H9 (cell line): ENCODE data around the gene ATP13A2. TPM values are rescaled to one million over a fixed set of nuclear protein-coding genes. Genes with fewer than 3 reads are reported as not detected.

ENCODE experiments used
- DNase-seq: peaks from one replicate; pipeline ENCODE4 v3.0.0-alpha.2; 2017
- H2AFZ ChIP-seq: one replicate; pipeline ENCODE4 v1.6.1; 2013; ENCODE audit warnings: mild to moderate bottlenecking, low read length, control low read depth, moderate library complexity
- H2AK5ac ChIP-seq: 2 replicates; pipeline ENCODE4 v1.6.1; 2013; ENCODE audit warnings: low read length, control low read depth, mixed read lengths; ENCODE audit not compliant: insufficient read length
- H2BK120ac ChIP-seq: one replicate; pipeline ENCODE4 v1.6.1; 2013; ENCODE audit warnings: low read depth, mild to moderate bottlenecking, low read length, control low read depth, inconsistent platforms; ENCODE audit not compliant: poor library complexity, severe bottlenecking
- H2BK12ac ChIP-seq: 2 replicates; pipeline ENCODE4 v1.6.1; 2013; ENCODE audit warnings: low read length, control low read depth, mixed read lengths, low read depth; ENCODE audit not compliant: insufficient read length
- H2BK15ac ChIP-seq: 2 replicates; pipeline ENCODE4 v1.6.1; 2013; ENCODE audit warnings: low read depth, low read length, control low read depth
- H2BK20ac ChIP-seq: one replicate; pipeline ENCODE4 v1.6.1; 2013; ENCODE audit warnings: low read depth, mild to moderate bottlenecking, low read length, control low read depth, inconsistent platforms; ENCODE audit not compliant: poor library complexity, severe bottlenecking
- H2BK5ac ChIP-seq: 2 replicates; pipeline ENCODE4 v1.6.1; 2013; ENCODE audit warnings: low read length, control low read depth, mixed read lengths; ENCODE audit not compliant: insufficient read length
- H3K14ac ChIP-seq: 2 replicates; pipeline ENCODE4 v1.6.1; 2013; ENCODE audit warnings: low read length, control low read depth; ENCODE audit not compliant: insufficient read depth
- H3K18ac ChIP-seq: 2 replicates; pipeline ENCODE4 v1.6.1; 2013; ENCODE audit warnings: low read depth, mild to moderate bottlenecking, mixed read lengths, low read length, control low read depth; ENCODE audit not compliant: insufficient read length
- H3K23ac ChIP-seq: 2 replicates; pipeline ENCODE4 v1.6.1; 2013; ENCODE audit warnings: low read length, control low read depth, mixed read lengths, low read depth; ENCODE audit not compliant: insufficient read length
- H3K23me2 ChIP-seq: 2 replicates; pipeline ENCODE4 v1.6.1; 2013; ENCODE audit warnings: low read depth, mild to moderate bottlenecking, mixed read lengths, low read length, control low read depth; ENCODE audit not compliant: insufficient read length, poor library complexity, severe bottlenecking
- H3K27ac ChIP-seq: 2 replicates; pipeline ENCODE4 v1.5.1; 2013; ENCODE audit warnings: low read length, control low read depth, mixed read lengths, low read depth; ENCODE audit not compliant: insufficient read length
- H3K27me3 ChIP-seq: 2 replicates; pipeline ENCODE4 v1.6.1; 2013; ENCODE audit warnings: low read length, control low read depth, inconsistent platforms; ENCODE audit not compliant: insufficient read depth
- H3K4ac ChIP-seq: 2 replicates; pipeline ENCODE4 v1.6.1; 2013; ENCODE audit warnings: low read depth, mild to moderate bottlenecking, control low read depth, inconsistent platforms, low read length, moderate library complexity
- H3K4me1 ChIP-seq: 2 replicates; pipeline ENCODE4 v1.6.1; 2013; ENCODE audit warnings: low read length, control low read depth, inconsistent platforms; ENCODE audit not compliant: insufficient read depth
- H3K4me2 ChIP-seq: 2 replicates; pipeline ENCODE4 v1.6.1; 2013; ENCODE audit warnings: low read length, control low read depth, mixed read lengths; ENCODE audit not compliant: insufficient read length, insufficient read depth
- H3K56ac ChIP-seq: 2 replicates; pipeline ENCODE4 v1.6.1; 2013; ENCODE audit warnings: low read depth, mild to moderate bottlenecking, mixed read lengths, low read length, control low read depth; ENCODE audit not compliant: insufficient read length
- H3K79me1 ChIP-seq: 2 replicates; pipeline ENCODE4 v1.6.1; 2013; ENCODE audit warnings: low read depth, mild to moderate bottlenecking, moderate library complexity, low read length, control low read depth, inconsistent platforms; ENCODE audit not compliant: insufficient read depth, poor library complexity, severe bottlenecking
- H3K79me2 ChIP-seq: 2 replicates; pipeline ENCODE4 v1.6.1; 2013; ENCODE audit warnings: low read length, control low read depth, inconsistent platforms; ENCODE audit not compliant: insufficient read depth
- H3K9ac ChIP-seq: 2 replicates; pipeline ENCODE4 v1.6.1; 2013; ENCODE audit warnings: low read length, control low read depth, mixed read lengths; ENCODE audit not compliant: insufficient read length; ENCODE audit errors: extremely low read depth
- H3K9me3 ChIP-seq: one replicate; pipeline ENCODE4 v1.6.1; 2013; ENCODE audit warnings: low read depth, low read length, inconsistent platforms; ENCODE audit not compliant: control insufficient read depth
- H3T11ph ChIP-seq: one replicate; pipeline ENCODE4 v1.6.1; 2013; ENCODE audit warnings: mild to moderate bottlenecking, low read length, control low read depth, inconsistent platforms
- H4K20me1 ChIP-seq: one replicate; pipeline ENCODE4 v1.6.1; 2013; ENCODE audit not compliant: control insufficient read depth, insufficient read length, insufficient read depth
- H4K5ac ChIP-seq: 2 replicates; pipeline ENCODE4 v1.6.1; 2013; ENCODE audit warnings: low read depth, mild to moderate bottlenecking, mixed read lengths, low read length, control low read depth; ENCODE audit not compliant: insufficient read length
- H4K8ac ChIP-seq: replicated peaks from 2 replicates; pipeline ENCODE4 v1.6.1; 2013; ENCODE audit warnings: low read length, control low read depth, mixed read lengths, low read depth; ENCODE audit not compliant: insufficient read length
- H4K91ac ChIP-seq: 2 replicates; pipeline ENCODE4 v1.6.1; 2013; ENCODE audit warnings: low read depth, mild to moderate bottlenecking, moderate library complexity, mixed read lengths, low read length, control low read depth; ENCODE audit not compliant: insufficient read length
- H3K27ac Mint-ChIP-seq, 3 experiments: 2 replicates in 2 of 3; 3 replicates in 1 of 3; pipeline ENCODE4 v1.8.0; 2020 to 2021; ENCODE audit warnings: mixed read lengths in 3 of 3, mild to moderate bottlenecking in 1 of 3, moderate library complexity in 1 of 3
- H3K27me3 Mint-ChIP-seq: 2 replicates; pipeline ENCODE4 v1.8.0; 2021; ENCODE audit warnings: low read depth, mild to moderate bottlenecking, moderate library complexity, mixed read lengths
- H3K36me3 Mint-ChIP-seq, 3 experiments: 2 replicates in 2 of 3; 3 replicates in 1 of 3; pipeline ENCODE4 v1.8.0; 2020 to 2021; ENCODE audit warnings: low read depth in 3 of 3, mixed read lengths in 3 of 3; ENCODE audit not compliant: insufficient read depth in 1 of 3
- H3K4me1 Mint-ChIP-seq, 2 experiments: 2 replicates each; pipeline ENCODE4 v1.8.0; 2020; ENCODE audit warnings: mixed read lengths in 2 of 2
- H3K4me3 Mint-ChIP-seq, 2 experiments: 2 replicates in 1 of 2; 3 replicates in 1 of 2; pipeline ENCODE4 v1.8.0; 2020 to 2021; ENCODE audit warnings: mild to moderate bottlenecking in 2 of 2, mixed read lengths in 2 of 2, moderate library complexity in 1 of 2
- H3K9me3 Mint-ChIP-seq, 2 experiments: 2 replicates in 1 of 2; 3 replicates in 1 of 2; pipeline ENCODE4 v1.8.0; 2020; ENCODE audit warnings: mild to moderate bottlenecking in 2 of 2, mixed read lengths in 2 of 2, moderate library complexity in 1 of 2
- WGBS: extraction: QIAGEN DNeasy Blood & Tissue Kit; methylation state at CpG from one replicate; pipeline ENCODE4 v1.1.7; 2013; ENCODE audit warnings: missing lambda C conversion rate, low lambda C conversion rate, mixed read lengths; ENCODE audit not compliant: insufficient read length; ENCODE audit errors: extremely low coverage; 5-methylcytosine and 5-hydroxymethylcytosine counted together
- total RNA-seq: library from RNA; stranded (reverse); gene quantifications from 2 replicates; pipeline ENCODE4 v1.2.1, GENCODE V29; 2021
- TF ChIP-seq, protein P1 (sequence below): fragments of 200-600 bp; sonication (generic); conservative IDR thresholded peaks from 3 replicates; pipeline ENCODE4 v1.8.0; 2021; ENCODE audit warnings: antibody characterized with exemption, mild to moderate bottlenecking

ATP13A2 gene
- total RNA-seq, 1 experiment from 2014 or later = 53.6 TPM

DNA sequence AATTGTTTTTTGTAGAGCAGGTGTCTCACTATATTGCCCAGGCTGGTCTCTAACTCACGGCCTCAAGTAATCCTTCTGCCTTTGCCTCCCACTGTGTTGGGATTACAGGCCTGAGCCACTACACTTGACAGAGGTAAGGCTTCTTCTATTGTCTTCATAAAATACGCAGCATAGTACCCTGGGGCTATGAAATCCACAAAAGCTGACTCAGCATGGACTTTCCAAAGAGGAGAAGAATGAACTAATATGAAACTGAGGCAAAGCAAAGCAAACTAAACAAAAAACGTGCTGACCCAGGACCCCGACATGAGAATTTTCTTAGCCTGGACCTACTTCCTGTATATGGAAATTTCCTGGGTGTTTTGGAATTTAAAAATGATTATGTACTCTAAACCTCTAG, 18.5 kb upstream of the ATP13A2 start:
- Histone ChIP-seq H4K5ac (no peak overlapping the region), H2BK12ac (no peak overlapping the region), H3K9me3 (no peaks in the 10 kb centered on the region), H3K9ac (no peak overlapping the region), H4K8ac (no peak overlapping the region), H3K4me1 (no peaks in the 10 kb centered on the region), H3K56ac (no peak overlapping the region), H3K23ac (no peak overlapping the region), H3K27me3 (no peaks in the 10 kb centered on the region), H3K79me2 (no peaks in the 10 kb centered on the region), H3T11ph (no peak overlapping the region), H2BK5ac (no peak overlapping the region), H4K91ac (no peak overlapping the region), H4K20me1 (no peaks in the 10 kb centered on the region), H3K18ac (no peak overlapping the region), H3K23me2 (no peaks in the 10 kb centered on the region), H3K14ac (no peak overlapping the region), H3K4me2 (no peak overlapping the region), H3K27ac (no peak overlapping the region), H3K4ac (no peak overlapping the region), H2AK5ac (no peak overlapping the region), H2BK120ac (no peak overlapping the region), H3K79me1 (no peaks in the 10 kb centered on the region), H2BK20ac (no peak overlapping the region), H2AFZ (no peak overlapping the region), H2BK15ac (no peak overlapping the region)
- TF ChIP-seq, protein P1, sequence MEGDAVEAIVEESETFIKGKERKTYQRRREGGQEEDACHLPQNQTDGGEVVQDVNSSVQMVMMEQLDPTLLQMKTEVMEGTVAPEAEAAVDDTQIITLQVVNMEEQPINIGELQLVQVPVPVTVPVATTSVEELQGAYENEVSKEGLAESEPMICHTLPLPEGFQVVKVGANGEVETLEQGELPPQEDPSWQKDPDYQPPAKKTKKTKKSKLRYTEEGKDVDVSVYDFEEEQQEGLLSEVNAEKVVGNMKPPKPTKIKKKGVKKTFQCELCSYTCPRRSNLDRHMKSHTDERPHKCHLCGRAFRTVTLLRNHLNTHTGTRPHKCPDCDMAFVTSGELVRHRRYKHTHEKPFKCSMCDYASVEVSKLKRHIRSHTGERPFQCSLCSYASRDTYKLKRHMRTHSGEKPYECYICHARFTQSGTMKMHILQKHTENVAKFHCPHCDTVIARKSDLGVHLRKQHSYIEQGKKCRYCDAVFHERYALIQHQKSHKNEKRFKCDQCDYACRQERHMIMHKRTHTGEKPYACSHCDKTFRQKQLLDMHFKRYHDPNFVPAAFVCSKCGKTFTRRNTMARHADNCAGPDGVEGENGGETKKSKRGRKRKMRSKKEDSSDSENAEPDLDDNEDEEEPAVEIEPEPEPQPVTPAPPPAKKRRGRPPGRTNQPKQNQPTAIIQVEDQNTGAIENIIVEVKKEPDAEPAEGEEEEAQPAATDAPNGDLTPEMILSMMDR = no peak
- WGBS = no CpG with 5 or more reads among the region's 4 CpGs
- H3K36me3 Mint-ChIP-seq = peaks cover 13 to 56% (median 33%) of the 10 kb centered on the region in 3 experiments; a peak in 6 of 7 replicates
- no peaks in the 10 kb centered on the region for H3K9me3 Mint-ChIP-seq
- H3K4me1 Mint-ChIP-seq = no peaks in the 10 kb centered on the region
- no peaks in the 10 kb centered on the region for H3K27me3 Mint-ChIP-seq
- H3K27ac Mint-ChIP-seq = peak overlapping the region in 1 of 3 experiments; percentile 41; a peak in 1 of 7 replicates
- no peak overlapping the region for H3K4me3 Mint-ChIP-seq
- no peak for DNase-seq
